SH-SY5Y (cell line): Measurements from ENCODE around the gene EGFL7.

Experiments
- GATA2 ChIP-seq: IDR thresholded peaks from 2 replicates; pipeline ENCODE4 v1.6.1; 2011; ENCODE audit warnings: mild to moderate bottlenecking, low read depth, low read length
- GATA3 ChIP-seq: IDR thresholded peaks from 2 replicates; pipeline ENCODE4 v1.6.1; 2011; ENCODE audit warnings: low read depth, mild to moderate bottlenecking, low read length, moderate library complexity

GRCh38 chr9:136719195-136719880, 56.6 kb downstream of the EGFL7 start:
- no peak for TF ChIP-seq GATA2
- no peak for TF ChIP-seq GATA3
